Endothelial cell of umbilical vein (primary cell): Measurements from ENCODE around the gene LRP2. TPM values are rescaled to one million over a fixed set of nuclear protein-coding genes. Genes with fewer than 3 reads are reported as not detected.

ENCODE experiments used
- BruUV-seq: library from RNA; stranded (reverse); fragments of 400-500 nt; replicated peaks from 2 replicates; lab custom pipeline; 2021; lab: Mats Ljungman, UMichigan
- CTCF ChIA-PET: fragments of 300-600, 350-600 bp; sonication (Branson Sonifier 250); formaldehyde crosslinking; loops from one replicate; lab custom pipeline; 2021; ENCODE audit warnings: antibody characterized with exemption, inconsistent platforms; lab: Charles Lee
- POLR2A ChIA-PET: fragments of 300-600, 350-600 bp; sonication (Branson Sonifier 250); formaldehyde crosslinking; loops from one replicate; lab custom pipeline; 2021; ENCODE audit warnings: antibody characterized with exemption, inconsistent platforms; lab: Charles Lee
- DNase-seq: peaks from one replicate; pipeline ENCODE4 v3.0.0-alpha.2; 2011; ENCODE audit warnings: low read depth, low spot score
- FAIRE-seq: peaks from 2 replicates; lab custom pipeline; 2011; peaks lifted over from hg19 to GRCh38; lab: Jason Lieb, UNC
- H2AFZ ChIP-seq: 2 replicates; pipeline ENCODE4 v1.6.0; 2012; ENCODE audit warnings: low read depth, low read length, control low read depth, inconsistent platforms
- H3K27ac ChIP-seq: 2 replicates; pipeline ENCODE4 v1.5.1; 2011; ENCODE audit warnings: low read depth, mild to moderate bottlenecking, control low read depth, low read length, moderate library complexity; ENCODE audit not compliant: insufficient read depth
- H3K27me3 ChIP-seq, 2 experiments: 2 replicates each; pipeline versions ENCODE4 v1.6.0 to v1.6.1; 2011; ENCODE audit warnings: low read length in 2 of 2, mixed read lengths in 1 of 2; ENCODE audit not compliant: control insufficient read depth in 2 of 2, insufficient read depth in 2 of 2
- H3K36me3 ChIP-seq, 2 experiments: 2 replicates in 1 of 2; 3 replicates in 1 of 2; pipeline ENCODE4 v1.5.1; 2011; ENCODE audit warnings: low read length in 2 of 2, mild to moderate bottlenecking in 1 of 2, moderate library complexity in 1 of 2; ENCODE audit not compliant: control insufficient read depth in 2 of 2, insufficient read depth in 2 of 2; ENCODE audit errors: extremely low read depth in 1 of 2
- H3K4me1 ChIP-seq: 3 replicates; pipeline ENCODE4 v1.5.1; 2011; ENCODE audit warnings: mild to moderate bottlenecking, low read length; ENCODE audit not compliant: control insufficient read depth, insufficient read depth; ENCODE audit errors: extremely low read depth
- H3K4me2 ChIP-seq: 2 replicates; pipeline ENCODE4 v1.6.1; 2011; ENCODE audit warnings: low read length, control low read depth, mixed read lengths; ENCODE audit not compliant: insufficient read depth
- H3K4me3 ChIP-seq, 3 experiments: fragments of 200-600 bp in 1 of 3; sonication (generic), shearing (Covaris generic) in 1 of 3; replicated peaks in 1 of 3; 2 replicates each; pipeline ENCODE4 v1.5.1; 2011 to 2016; ENCODE audit warnings: control low read depth in 3 of 3, low read length in 3 of 3, mild to moderate bottlenecking in 2 of 3, inconsistent platforms in 1 of 3, low read depth in 1 of 3, moderate library complexity in 1 of 3; ENCODE audit not compliant: insufficient read depth in 1 of 3
- H3K79me2 ChIP-seq: 2 replicates; pipeline ENCODE4 v1.6.0; 2012; ENCODE audit warnings: low read length, inconsistent platforms; ENCODE audit not compliant: control insufficient read depth, insufficient read depth
- H3K9ac ChIP-seq: replicated peaks from 2 replicates; pipeline ENCODE3; 2011; ENCODE audit warnings: low read length, control low read depth; ENCODE audit not compliant: insufficient read depth; ENCODE audit errors: extremely low read depth
- H3K9me1 ChIP-seq: replicated peaks from 3 replicates; pipeline ENCODE4 v1.6.0; 2011; ENCODE audit warnings: mild to moderate bottlenecking, low read length; ENCODE audit not compliant: control insufficient read depth, insufficient read depth; ENCODE audit errors: extremely low read depth
- H3K9me3 ChIP-seq: replicated peaks from 2 replicates; pipeline ENCODE4 v1.5.1; 2012; ENCODE audit warnings: low read length, inconsistent platforms; ENCODE audit not compliant: control insufficient read depth, insufficient read depth
- H4K20me1 ChIP-seq: replicated peaks from 2 replicates; pipeline ENCODE3; 2011; ENCODE audit warnings: mild to moderate bottlenecking, low read length; ENCODE audit not compliant: control insufficient read depth, insufficient read depth; ENCODE audit errors: extremely low read depth
- CTCF ChIP-seq, 2 donors: IDR thresholded peaks; 1 replicate in 1 of 2; 2 replicates in 1 of 2; pipeline ENCODE4 v1.5.1; 2011; ENCODE audit warnings: low read length in 2 of 2, mild to moderate bottlenecking in 2 of 2, moderate library complexity in 2 of 2, control low read depth in 1 of 2, inconsistent platforms in 1 of 2, low read depth in 1 of 2; ENCODE audit not compliant: insufficient read depth in 1 of 2; ENCODE audit errors: extremely low read depth in 1 of 2
- EZH2 ChIP-seq: IDR thresholded peaks from 2 replicates; pipeline ENCODE4 v1.6.1; 2012; ENCODE audit warnings: borderline replicate concordance, low read depth, mild to moderate bottlenecking, moderate library complexity, low read length, inconsistent platforms; ENCODE audit not compliant: severe bottlenecking
- FOS ChIP-seq: IDR thresholded peaks from 2 replicates; pipeline ENCODE4 v1.6.1; 2011; ENCODE audit warnings: mild to moderate bottlenecking, low read length, moderate library complexity, borderline replicate concordance; ENCODE audit not compliant: insufficient read depth
- GATA2 ChIP-seq: IDR thresholded peaks from 2 replicates; pipeline ENCODE4 v1.7.0; 2011; ENCODE audit warnings: low read depth, mild to moderate bottlenecking, moderate library complexity, mixed read lengths, low read length; ENCODE audit not compliant: insufficient read length, insufficient read depth
- JUN ChIP-seq: IDR thresholded peaks from 2 replicates; pipeline ENCODE4 v1.6.1; 2011; ENCODE audit warnings: borderline replicate concordance, low read depth; ENCODE audit not compliant: insufficient read length, insufficient read depth
- MAX ChIP-seq: IDR thresholded peaks from 2 replicates; pipeline ENCODE4 v1.6.1; 2011; ENCODE audit not compliant: insufficient read depth, insufficient read length
- MYC ChIP-seq: IDR thresholded peaks from one replicate; pipeline ENCODE4 v1.6.1; 2011; ENCODE audit warnings: mild to moderate bottlenecking, low read depth, low read length
- POLR2A ChIP-seq: IDR thresholded peaks from 2 replicates; pipeline ENCODE4 v1.6.1; 2012; ENCODE audit warnings: low read depth, mild to moderate bottlenecking, control low read depth, low read length
- POLR2AphosphoS5 ChIP-seq: IDR thresholded peaks from 2 replicates; pipeline ENCODE4 v1.6.1; 2012; ENCODE audit warnings: low read depth, mild to moderate bottlenecking, control low read depth, low read length, moderate library complexity; ENCODE audit not compliant: insufficient read depth
- dilution Hi-C: fragments of 300-500 bp; cut with MboI; formaldehyde crosslinking; loops from one replicate; pipeline ENCODE4 v1.15.0; 2019; ENCODE audit warnings: low sequenced_read_pairs; ENCODE audit not compliant: extremely low pct_ligation_motif_present
- intact Hi-C: fragments of 100-400 bp; cut with micrococcal nuclease; formaldehyde crosslinking; loops from one replicate; pipeline ENCODE4 v1.10.0; 2022
- polyA plus RNA-seq, 4 experiments: library from polyadenylated mRNA; depleted of rRNA in 3 of 4; stranded (reverse) in 3 of 4; unstranded in 1 of 4; fragments of >200 nt; gene quantifications; 2 replicates each; pipeline versions ENCODE4 v1.2.1 to v1.2.3, GENCODE V29; 2011 to 2012; ENCODE audit warnings: missing spikeins in 1 of 4
- total RNA-seq: library from RNA; stranded (reverse); gene quantifications from 2 replicates; pipeline ENCODE4 v1.2.3, GENCODE V29; 2021

Gene LRP2
- total and polyA plus RNA-seq, 2 donors (not counting 3 experiments of a cell fraction or from before 2014, with no cell fraction given): not detected

GRCh38 chr2:169087757-169088379 lies 274.5 kb downstream of the LRP2 start:
- ChIA-PET POLR2A (no interaction called here), CTCF (interaction anchor here (0.9 to 1.2 kb wide), 2 partner anchors 21 to 54 kb away, joined by 3 read pairs; no protein-coding TSS in a partner anchor)
- BruUV-seq: no TSS peak
- no peak for TF ChIP-seq POLR2A
- TF ChIP-seq MAX: no peak
- no peak for TF ChIP-seq FOS
- TF ChIP-seq GATA2: no peak
- TF ChIP-seq EZH2: no peak
- no peak for TF ChIP-seq CTCF (IDR thresholded peaks at IDR 0.05; ENCODE audit: extremely low read depth in 1 of 2, insufficient read depth in 1 of 2, low read depth in 1 of 2, low read length in 2 of 2)
- no peak for TF ChIP-seq JUN
- TF ChIP-seq POLR2AphosphoS5: no peak
- no peak for TF ChIP-seq MYC
- Histone ChIP-seq H4K20me1 (no peaks in the 10 kb centered on the region), H3K4me2 (no peak overlapping the region), H3K36me3 (no peaks in the 10 kb centered on the region), H3K9ac (no peak overlapping the region), H3K9me1 (no peaks in the 10 kb centered on the region), H3K4me1 (no peaks in the 10 kb centered on the region), H3K4me3 (no peak overlapping the region), H3K27ac (no peak overlapping the region), H2AFZ (no peak overlapping the region), H3K27me3 (no peaks in the 10 kb centered on the region), H3K9me3 (no peaks in the 10 kb centered on the region), H3K79me2 (no peaks in the 10 kb centered on the region)
- intact Hi-C loops (no loop called here), dilution Hi-C loops (no loop called here)
- DNase-seq (no peak), FAIRE-seq (no peak)
